HepG2 (cell line): ENCODE data around the gene AFAP1. TPM values are rescaled to one million over a fixed set of nuclear protein-coding genes. Genes with fewer than 3 reads are reported as not detected.

Source experiments
- BORCS8-MEF2B ChIP-seq: sonication (generic); formaldehyde crosslinking; IDR thresholded peaks from 2 replicates; pipeline ENCODE4 v1.8.0; 2022; ENCODE audit warnings: mild to moderate bottlenecking, missing genetic modification reagents
- CAMTA2 ChIP-seq: sonication (generic); formaldehyde crosslinking; IDR thresholded peaks from 2 replicates; pipeline ENCODE4 v1.4.0; 2020; ENCODE audit warnings: mild to moderate bottlenecking, missing genetic modification reagents, borderline replicate concordance
- GLI4 ChIP-seq: sonication (generic); formaldehyde crosslinking; IDR thresholded peaks from 2 replicates; pipeline ENCODE4 v1.5.1; 2020; ENCODE audit warnings: missing genetic modification reagents, mild to moderate bottlenecking, moderate library complexity, borderline replicate concordance
- GRHL1 ChIP-seq: sonication (generic); formaldehyde crosslinking; conservative IDR thresholded peaks from 2 replicates; pipeline ENCODE4 v1.8.0; 2022; ENCODE audit warnings: missing genetic modification reagents
- HCFC1 ChIP-seq: fragments of 150-350 bp; IDR thresholded peaks from 2 replicates; pipeline ENCODE4 v1.6.1; 2014; ENCODE audit warnings: low read depth, low read length
- MIXL1 ChIP-seq: IDR thresholded peaks from 2 replicates; pipeline ENCODE4 v1.6.1; 2016
- MYNN ChIP-seq: sonication (generic); formaldehyde crosslinking; IDR thresholded peaks from 2 replicates; pipeline ENCODE4 v1.4.0; 2020; ENCODE audit warnings: mild to moderate bottlenecking, low read depth, missing genetic modification reagents
- NCOA5 ChIP-seq: sonication (generic); formaldehyde crosslinking; IDR thresholded peaks from 2 replicates; pipeline ENCODE4 v1.4.0; 2020; ENCODE audit warnings: missing genetic modification reagents
- PBX2 ChIP-seq: IDR thresholded peaks from 2 replicates; pipeline ENCODE4 v1.6.1; 2016; ENCODE audit warnings: control low read depth
- PCBP2 ChIP-seq: fragments of 200-400 bp; formaldehyde crosslinking; optimal IDR thresholded peaks from 2 replicates; pipeline ENCODE3; 2018; ENCODE audit warnings: low read length, low read depth; ENCODE audit not compliant: poor library complexity, severe bottlenecking
- POLR2A ChIP-seq, 2 experiments: IDR thresholded peaks; 2 replicates each; pipeline ENCODE4 v1.6.1; 2011; ENCODE audit warnings: low read depth in 2 of 2, low read length in 2 of 2, mild to moderate bottlenecking in 1 of 2, moderate library complexity in 1 of 2; ENCODE audit not compliant: insufficient read depth in 1 of 2
- PRMT3 ChIP-seq: sonication (generic); formaldehyde crosslinking; IDR thresholded peaks from 2 replicates; pipeline ENCODE4 v1.8.1; 2022; ENCODE audit warnings: low read depth, mild to moderate bottlenecking, moderate library complexity, missing genetic modification reagents, borderline replicate concordance
- RBM22 ChIP-seq: fragments of 200-400 bp; formaldehyde crosslinking; optimal IDR thresholded peaks from 2 replicates; pipeline ENCODE3; 2017; ENCODE audit warnings: mild to moderate bottlenecking, low read length, moderate library complexity
- SNAI1 ChIP-seq: sonication (generic); formaldehyde crosslinking; IDR thresholded peaks from 2 replicates; pipeline ENCODE4 v1.5.0; 2020; ENCODE audit warnings: mild to moderate bottlenecking, missing genetic modification reagents, borderline replicate concordance
- SRSF1 ChIP-seq: fragments of 200-400 bp; formaldehyde crosslinking; optimal IDR thresholded peaks from 2 replicates; pipeline ENCODE3; 2017; ENCODE audit warnings: mild to moderate bottlenecking, low read depth, low read length, moderate library complexity
- TAF1 ChIP-seq: sonication (generic); formaldehyde crosslinking; IDR thresholded peaks from 2 replicates; pipeline ENCODE4 v1.4.0; 2020; ENCODE audit warnings: missing genetic modification reagents
- TBX2 ChIP-seq: sonication (generic); formaldehyde crosslinking; IDR thresholded peaks from 2 replicates; pipeline ENCODE4 v1.5.0; 2020; ENCODE audit warnings: missing genetic modification reagents, mild to moderate bottlenecking, borderline replicate concordance
- TSC22D2 ChIP-seq: sonication (generic); formaldehyde crosslinking; IDR thresholded peaks from 2 replicates; pipeline ENCODE4 v1.5.1; 2020; ENCODE audit warnings: missing genetic modification reagents, mild to moderate bottlenecking, borderline replicate concordance
- ZC3H13 ChIP-seq: sonication (generic); formaldehyde crosslinking; IDR thresholded peaks from 2 replicates; pipeline ENCODE4 v1.8.1; 2023; ENCODE audit warnings: mild to moderate bottlenecking, missing genetic modification reagents, moderate library complexity
- ZMYM4 ChIP-seq: sonication (generic); formaldehyde crosslinking; IDR thresholded peaks from 2 replicates; pipeline ENCODE4 v1.8.1; 2023; ENCODE audit warnings: mild to moderate bottlenecking, missing genetic modification reagents
- ZNF274 ChIP-seq: sonication (generic); formaldehyde crosslinking; IDR thresholded peaks from 2 replicates; pipeline ENCODE4 v1.5.1; 2020; ENCODE audit warnings: mild to moderate bottlenecking, missing genetic modification reagents
- ZNF431 ChIP-seq: sonication (generic); formaldehyde crosslinking; IDR thresholded peaks from 2 replicates; pipeline ENCODE4 v1.9.0; 2022; ENCODE audit warnings: missing genetic modification reagents, low read depth, mild to moderate bottlenecking, borderline replicate concordance
- ZNF569 ChIP-seq: sonication (generic); formaldehyde crosslinking; IDR thresholded peaks from 2 replicates; pipeline ENCODE4 v1.5.0; 2020; ENCODE audit warnings: mild to moderate bottlenecking, missing genetic modification reagents, moderate library complexity, borderline replicate concordance
- ZNF572 ChIP-seq: sonication (generic); formaldehyde crosslinking; IDR thresholded peaks from 2 replicates; pipeline ENCODE4 v1.5.1; 2020; ENCODE audit warnings: mild to moderate bottlenecking, missing genetic modification reagents
- ZNF644 ChIP-seq: IDR thresholded peaks from 2 replicates; pipeline ENCODE4 v1.6.1; 2016; ENCODE audit warnings: low read depth
- ZNF703 ChIP-seq: sonication (generic); formaldehyde crosslinking; IDR thresholded peaks from 2 replicates; pipeline ENCODE4 v1.5.1; 2020; ENCODE audit warnings: missing genetic modification reagents, mild to moderate bottlenecking, moderate library complexity, borderline replicate concordance
- polyA plus RNA-seq, 8 experiments: library from polyadenylated mRNA; depleted of rRNA in 3 of 8; stranded (reverse) in 7 of 8; unstranded in 1 of 8; fragments of >200 nt; fragmentation: Illumina TruSeq in 4 of 8; extraction: Trizol in 4 of 8; gene quantifications; 2 replicates each; pipeline versions ENCODE4 v1.2.1 to v1.2.3, GENCODE V29; 2011 to 2016; ENCODE audit warnings: low read depth in 4 of 8, missing spikeins in 1 of 8, mixed read lengths in 1 of 8; ENCODE audit not compliant: insufficient read depth in 1 of 8
- total RNA-seq, 5 experiments: library from RNA; depleted of rRNA; stranded (reverse); fragments of >200 nt; fragmentation: Illumina TruSeq; extraction: Trizol; gene quantifications; 2 replicates each; pipeline ENCODE4 v1.2.3, GENCODE V29; 2016; ENCODE audit warnings: low read depth in 1 of 5
- TF ChIP-seq, protein P1 (sequence below): IDR thresholded peaks from 2 replicates; pipeline ENCODE4 v1.6.1; 2016; ENCODE audit warnings: missing genetic modification reagents, missing compliant biosample characterization
- TF ChIP-seq, protein P2 (sequence below): conservative IDR thresholded peaks from 2 replicates; pipeline ENCODE4 v1.6.1; 2018; ENCODE audit warnings: missing genetic modification reagents

AFAP1 gene
- total and polyA plus RNA-seq, 2 of the 13 experiments (the other 11 are each of a cell fraction or from before 2014, with no cell fraction given) = 2.5 TPM

- TF ChIP-seq MIXL1 (CRISPR knock-in tag) (no peak), BORCS8-MEF2B (no peak), ZNF703 (CRISPR knock-in tag) (no peak), CAMTA2 (CRISPR knock-in tag) (no peak), MYNN (CRISPR knock-in tag) (no peak), PBX2 (CRISPR knock-in tag) (no peak; the same call in 1 of the 2 replicates), PRMT3 (CRISPR knock-in tag) (no peak), SRSF1 (no peak), HCFC1 (no peak), RBM22 (no peak), PCBP2 (no peak), ZNF569 (no peak), GLI4 (no peak), NCOA5 (CRISPR knock-in tag) (no peak), POLR2A (IDR thresholded peaks at IDR 0.05; ENCODE audit: insufficient read depth in 1 of 2, low read depth in 2 of 2, low read length in 2 of 2) (0 out of 4 replicates have a peak, but pooled peaks of 1 of the 2 experiments have one; percentile 45), ZNF274 (CRISPR knock-in tag) (no peak), ZC3H13 (CRISPR knock-in tag) (no peak), GRHL1 (CRISPR knock-in tag) (no peak), ZNF431 (CRISPR knock-in tag) (no peak), ZNF572 (CRISPR knock-in tag) (no peak), TSC22D2 (CRISPR knock-in tag) (no peak), SNAI1 (CRISPR knock-in tag) (no peak), ZMYM4 (CRISPR knock-in tag) (peak; percentile 48), TBX2 (CRISPR knock-in tag) (no peak; the same call in 1 of the 2 replicates), TAF1 (peak; percentile 29; the same call in 1 of the 2 replicates), ZNF644 (no peak)
- TF ChIP-seq, protein P1, sequence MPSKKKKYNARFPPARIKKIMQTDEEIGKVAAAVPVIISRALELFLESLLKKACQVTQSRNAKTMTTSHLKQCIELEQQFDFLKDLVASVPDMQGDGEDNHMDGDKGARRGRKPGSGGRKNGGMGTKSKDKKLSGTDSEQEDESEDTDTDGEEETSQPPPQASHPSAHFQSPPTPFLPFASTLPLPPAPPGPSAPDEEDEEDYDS (CRISPR knock-in tag) = no peak
- TF ChIP-seq, protein P2, sequence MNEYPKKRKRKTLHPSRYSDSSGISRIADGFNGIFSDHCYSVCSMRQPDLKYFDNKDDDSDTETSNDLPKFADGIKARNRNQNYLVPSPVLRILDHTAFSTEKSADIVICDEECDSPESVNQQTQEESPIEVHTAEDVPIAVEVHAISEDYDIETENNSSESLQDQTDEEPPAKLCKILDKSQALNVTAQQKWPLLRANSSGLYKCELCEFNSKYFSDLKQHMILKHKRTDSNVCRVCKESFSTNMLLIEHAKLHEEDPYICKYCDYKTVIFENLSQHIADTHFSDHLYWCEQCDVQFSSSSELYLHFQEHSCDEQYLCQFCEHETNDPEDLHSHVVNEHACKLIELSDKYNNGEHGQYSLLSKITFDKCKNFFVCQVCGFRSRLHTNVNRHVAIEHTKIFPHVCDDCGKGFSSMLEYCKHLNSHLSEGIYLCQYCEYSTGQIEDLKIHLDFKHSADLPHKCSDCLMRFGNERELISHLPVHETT (CRISPR knock-in tag) = no peak
Observed at GRCh38 chr4:7805533-7806337, 133.9 kb downstream of the AFAP1 start (continued).
